GM19372 (cell line): ENCODE results near the gene SUSD3.
"Not testable (repeated sequence)": the region's sequence is repeated elsewhere in the genome, so short reads cannot be mapped to it uniquely, and the experiment has no call there.

Experiments
- ATAC-seq: cut with Tn5 transposase; IDR thresholded peaks from one replicate; pipeline ENCODE4 v1.9.1; 2021; ENCODE audit warnings: mild to moderate bottlenecking, low read depth, moderate library complexity; ENCODE audit not compliant: unreplicated experiment

The SUSD3 gene

DNA sequence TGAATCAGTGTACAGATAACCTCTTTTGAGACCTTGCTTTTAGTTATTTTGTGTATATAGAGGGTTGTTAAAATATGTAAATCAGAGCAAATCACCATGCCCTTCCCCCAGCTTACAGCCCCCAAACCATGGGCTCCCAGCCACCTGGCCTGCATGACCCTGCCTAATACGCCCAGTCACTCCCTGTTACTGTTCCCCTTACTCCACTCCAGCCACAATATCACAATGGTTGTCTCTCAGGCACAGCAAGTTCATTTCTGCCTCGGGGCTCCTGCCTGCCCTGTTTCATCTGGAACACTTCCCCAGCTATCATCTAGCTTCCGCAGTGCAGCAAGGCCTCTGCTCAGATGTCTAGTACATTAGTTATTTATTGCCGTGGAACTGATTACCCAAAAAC lies 32.6 kb downstream of the SUSD3 start:
- no peak for ATAC-seq

DNA sequence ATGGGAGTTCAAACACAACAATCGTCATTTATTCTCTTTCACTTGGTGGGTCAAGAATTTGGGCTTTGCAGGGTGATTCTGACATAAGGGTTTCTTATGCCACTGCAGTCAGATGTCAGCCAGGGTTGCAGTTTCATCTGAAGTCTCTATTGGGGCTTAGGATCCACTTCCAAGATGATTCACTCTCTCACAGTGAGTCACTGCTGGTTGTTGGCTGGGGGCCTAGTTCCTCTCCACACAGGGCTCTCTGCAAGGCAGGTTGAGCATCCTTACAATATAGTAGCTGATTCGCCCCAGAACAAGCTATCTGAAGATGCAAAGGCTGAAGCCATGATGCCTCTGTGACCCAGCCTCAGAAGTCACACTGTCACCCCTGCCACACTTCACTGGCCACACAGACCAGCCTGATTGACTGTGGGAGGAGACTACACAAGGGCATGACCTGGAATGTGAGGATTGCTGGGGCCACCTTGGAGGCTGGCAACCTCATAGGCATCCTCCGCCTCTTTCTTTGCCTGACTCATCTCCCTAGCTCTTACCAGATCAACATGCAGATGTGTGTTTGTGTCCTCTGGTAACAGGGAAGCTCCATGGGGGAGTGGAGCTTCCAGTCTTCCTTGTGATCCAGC lies 33.1 kb downstream of the SUSD3 start:
- no peak for ATAC-seq

DNA sequence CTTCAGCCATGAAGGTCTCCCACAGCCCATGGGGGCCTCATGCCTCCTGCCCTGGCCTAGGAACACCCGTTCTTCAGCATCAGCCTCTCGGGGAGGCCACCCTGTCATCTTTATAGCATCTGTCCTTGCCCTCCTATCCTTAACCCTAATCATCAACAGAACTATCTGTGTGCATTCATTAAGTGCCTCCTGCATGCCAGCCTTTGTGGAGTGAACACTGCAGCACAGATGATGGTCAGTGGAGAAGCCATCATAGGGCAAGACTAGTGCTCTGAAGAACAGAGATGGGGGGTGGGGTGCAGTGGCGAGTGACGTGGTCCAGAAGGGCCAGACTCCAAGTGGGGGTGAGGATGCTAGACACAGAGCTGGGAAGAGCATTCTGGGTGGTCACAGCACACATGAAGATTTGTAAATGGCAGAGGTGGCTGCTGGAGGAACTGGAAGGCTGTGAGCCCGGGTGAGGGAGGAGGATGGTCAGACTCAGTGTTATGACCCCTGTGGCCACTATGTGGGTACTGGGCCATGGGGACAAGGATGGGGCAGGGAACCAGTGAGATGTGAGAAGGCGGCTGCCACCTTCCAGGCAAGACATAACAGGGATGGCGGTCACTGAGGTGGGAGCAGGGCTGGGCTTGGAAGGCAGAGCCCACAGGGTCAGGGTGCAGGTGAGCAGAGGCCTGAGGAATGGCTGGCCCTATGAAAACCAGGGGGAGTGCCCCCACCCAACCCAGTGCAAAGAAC lies 33.9 kb downstream of the SUSD3 start:
- no peak for ATAC-seq

DNA sequence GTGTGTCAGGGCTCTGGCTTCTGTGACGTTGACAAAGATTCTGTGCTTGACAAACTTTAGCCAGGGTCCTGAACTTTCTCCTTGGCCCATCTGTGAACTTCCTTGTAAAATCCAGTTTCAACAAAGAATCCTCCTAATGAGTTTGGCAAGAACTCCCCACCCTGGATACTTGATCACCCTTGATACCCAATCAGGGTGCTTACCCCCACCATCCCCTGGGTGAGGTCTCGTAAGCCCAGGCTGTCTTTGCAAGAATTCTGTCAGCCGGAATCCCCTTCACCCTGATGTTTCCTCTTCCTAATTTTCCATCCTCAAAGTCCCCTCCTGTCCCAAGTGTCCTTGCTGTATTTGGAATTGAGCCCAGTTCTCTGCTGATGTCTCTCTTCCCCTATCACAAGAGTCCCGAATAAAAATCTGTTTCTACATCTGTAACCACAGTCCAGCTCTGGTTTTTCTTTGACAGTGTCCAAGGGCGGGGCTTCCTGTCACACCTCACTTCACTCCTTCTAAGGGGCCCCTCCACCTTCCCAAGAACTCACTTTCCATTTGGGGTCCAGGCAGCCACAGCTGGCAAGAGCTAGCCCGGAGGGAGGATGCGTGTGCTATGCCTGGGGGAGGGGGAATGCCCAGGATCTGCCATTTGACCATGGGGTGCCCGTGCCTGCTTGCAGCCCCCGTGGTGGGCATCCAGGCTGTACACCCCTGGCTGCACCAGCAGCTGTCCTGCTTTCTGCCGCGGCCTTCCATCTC lies 34.8 kb downstream of the SUSD3 start:
- no peak for ATAC-seq

DNA sequence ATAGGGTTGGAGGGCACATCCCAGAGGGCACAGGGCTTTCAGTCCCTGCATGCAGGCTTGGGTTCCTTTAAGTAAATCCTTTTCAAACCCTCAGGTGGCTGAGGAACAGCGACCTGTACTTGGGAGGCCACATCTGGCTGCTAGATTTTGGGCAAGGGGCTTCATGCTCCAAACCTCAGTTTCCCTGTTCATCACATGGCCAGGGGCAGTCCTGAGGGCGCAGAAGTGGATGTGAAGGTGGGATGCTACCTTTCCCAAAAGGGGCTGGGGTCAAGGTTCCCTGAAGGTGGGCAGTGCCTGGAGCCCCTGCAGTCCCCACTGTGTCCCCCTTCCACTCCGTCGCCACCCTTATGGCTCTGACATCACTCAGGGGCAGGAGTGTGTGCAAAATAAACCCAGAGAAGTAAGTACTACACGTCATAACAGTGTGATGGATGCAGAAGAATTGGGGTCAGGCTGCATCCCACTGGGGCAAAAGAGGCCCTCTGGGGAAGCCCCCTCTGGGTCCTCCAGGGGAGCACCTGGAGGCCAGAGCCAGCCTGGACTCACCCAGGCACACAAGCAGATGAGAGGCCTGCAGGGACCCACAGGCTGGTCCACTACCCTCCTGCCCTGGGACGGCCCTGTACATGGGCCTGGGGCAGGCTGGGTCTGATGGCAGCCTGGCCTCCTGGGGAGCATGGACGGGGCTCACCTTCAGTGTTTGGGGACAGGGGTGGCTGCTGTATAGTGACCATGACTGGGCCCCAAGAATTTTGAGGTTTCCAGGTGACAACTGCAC lies 35.6 kb downstream of the SUSD3 start:
- ATAC-seq = no peak

DNA sequence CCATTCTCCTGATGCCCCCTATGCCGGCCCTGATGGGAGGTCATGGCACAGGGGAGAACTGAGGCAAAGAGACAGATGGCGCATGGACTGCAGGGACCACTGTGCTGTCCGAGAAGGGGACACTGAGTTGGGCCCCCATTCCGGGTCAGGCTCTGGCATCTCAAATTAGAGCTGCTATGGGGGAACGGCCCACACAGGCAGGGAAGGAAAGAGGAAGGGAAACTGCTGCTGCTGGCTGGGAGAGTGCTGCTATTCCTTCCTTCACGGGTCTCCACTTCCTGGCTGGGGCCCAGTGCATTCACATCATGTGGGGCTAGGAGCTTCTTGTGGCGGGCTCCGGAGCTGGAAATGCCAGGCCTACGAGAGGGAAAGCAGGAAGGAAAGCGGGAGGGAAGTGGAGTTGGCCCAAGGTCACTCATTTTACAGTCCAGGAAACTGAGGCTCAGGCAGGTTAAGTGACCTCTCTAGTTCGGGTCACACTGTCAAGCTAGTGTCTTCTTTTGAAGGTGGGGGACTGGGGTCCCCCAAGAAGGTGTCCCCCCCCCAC lies 36.2 kb downstream of the SUSD3 start:
- ATAC-seq = no peak

DNA sequence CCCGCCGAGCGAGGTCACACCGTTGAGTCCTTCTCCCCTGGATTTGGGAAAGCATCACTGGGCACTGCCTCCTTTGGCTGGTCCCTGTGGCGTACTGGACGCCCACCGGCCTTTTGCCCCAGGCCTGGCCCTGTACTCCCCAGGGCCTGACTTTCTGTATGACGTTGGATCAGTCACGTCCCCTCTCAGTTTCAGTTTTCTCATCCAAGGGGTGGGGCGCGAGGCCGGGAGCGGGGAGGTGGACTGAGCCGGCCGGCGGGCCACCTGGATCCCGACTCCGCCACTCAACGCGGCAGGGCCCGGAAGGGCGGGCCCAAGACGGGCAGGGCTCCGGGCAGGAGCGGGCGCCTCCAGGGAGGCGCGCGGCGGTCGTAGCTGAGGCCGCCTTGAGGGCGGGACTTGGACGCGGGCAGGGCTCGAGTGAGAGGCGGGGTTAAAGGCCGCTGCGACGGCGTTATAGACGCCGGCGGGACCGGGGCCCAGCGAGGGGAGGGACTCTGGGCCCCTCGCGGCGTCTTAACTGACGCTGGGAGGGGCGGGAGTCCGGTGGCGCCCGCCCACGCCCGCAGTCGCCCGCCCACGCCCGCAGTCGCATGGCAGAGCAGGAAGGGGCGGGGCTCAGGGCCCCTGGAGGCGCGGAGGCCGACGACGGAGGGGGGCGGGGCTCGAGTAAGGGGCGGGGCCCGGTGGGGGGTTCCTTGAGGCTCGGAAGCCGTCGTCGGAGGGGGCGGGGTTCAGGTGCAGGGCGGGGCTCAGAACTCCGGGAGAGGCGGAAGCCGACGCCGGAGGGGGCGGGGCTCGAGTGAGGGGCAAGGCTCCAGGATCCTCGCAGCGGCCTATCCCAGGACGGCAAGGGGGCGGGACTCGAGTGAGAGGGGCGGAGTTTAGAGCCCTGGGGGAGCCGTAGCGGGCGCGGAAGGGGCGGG lies 37.0 kb downstream of the SUSD3 start:
- peak; percentile 66 for ATAC-seq

DNA sequence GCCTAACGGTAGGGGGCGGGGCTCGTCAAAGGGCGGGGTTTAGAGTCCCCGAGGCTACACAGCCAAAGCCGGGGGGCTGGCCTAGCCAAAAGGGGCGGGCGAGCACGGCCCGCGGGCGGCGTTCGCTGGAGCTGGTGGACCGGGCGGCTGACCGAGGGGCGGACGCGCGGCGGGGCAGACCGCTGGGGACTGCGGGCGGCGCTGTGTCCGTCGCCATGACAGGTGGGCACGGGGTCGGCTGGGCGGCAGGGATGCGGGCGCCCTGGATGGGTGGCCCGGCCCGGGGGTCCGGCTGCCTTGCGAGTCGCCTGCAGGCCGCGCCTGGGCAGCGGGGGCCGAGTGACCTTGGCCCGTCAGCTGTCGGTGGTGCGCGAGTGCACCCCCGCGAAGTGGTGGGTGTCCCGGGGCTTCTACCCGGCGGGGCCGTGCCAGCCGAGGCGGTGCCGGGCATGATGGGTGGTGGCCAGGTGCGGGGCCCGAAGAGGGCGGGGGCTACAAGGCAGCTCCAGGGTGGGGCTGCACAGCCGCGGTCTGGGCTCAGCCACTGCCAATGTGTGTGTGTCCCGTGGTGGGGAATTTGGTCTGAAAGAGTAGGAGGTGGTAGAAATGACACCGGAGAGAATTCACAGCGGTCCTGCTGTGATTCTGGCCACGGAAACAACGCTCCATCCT lies 37.8 kb downstream of the SUSD3 start, which contains the start of gene CARD19:
TSS of gene CARD19 (plus strand) at position 87 of the 672 bp plus-strand sequence. CDS start at position 216, 129 bp downstream.
- ATAC-seq = peak; percentile 7

DNA sequence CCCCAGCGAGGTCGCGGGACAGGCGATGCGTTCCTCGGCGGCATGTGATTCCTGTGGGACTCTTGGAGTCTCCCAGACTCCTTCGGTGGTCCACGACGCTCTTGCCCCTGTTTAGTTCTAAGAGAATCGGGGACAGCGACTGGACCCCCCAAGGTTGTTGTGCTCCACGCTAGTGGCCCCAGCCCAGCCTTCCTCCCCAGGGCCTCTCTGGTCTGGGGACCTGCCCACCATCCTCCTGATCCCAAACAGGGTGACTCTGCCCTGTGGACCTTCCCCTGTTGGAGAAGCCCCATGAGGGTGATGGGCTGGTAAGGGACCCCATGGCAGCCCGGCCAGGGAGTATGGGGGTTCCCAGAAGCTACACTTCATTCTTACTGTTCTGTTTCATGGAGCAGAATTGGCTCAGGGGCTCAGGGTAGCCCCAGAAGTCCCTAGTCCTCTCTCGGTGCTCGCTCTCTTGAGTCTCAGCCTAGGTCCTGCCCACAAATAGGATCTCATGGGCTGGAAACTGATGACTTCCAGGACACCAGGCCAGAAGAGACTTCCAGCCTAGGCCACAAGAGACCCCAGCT lies 38.4 kb downstream of the SUSD3 start:
- no peak for ATAC-seq

DNA sequence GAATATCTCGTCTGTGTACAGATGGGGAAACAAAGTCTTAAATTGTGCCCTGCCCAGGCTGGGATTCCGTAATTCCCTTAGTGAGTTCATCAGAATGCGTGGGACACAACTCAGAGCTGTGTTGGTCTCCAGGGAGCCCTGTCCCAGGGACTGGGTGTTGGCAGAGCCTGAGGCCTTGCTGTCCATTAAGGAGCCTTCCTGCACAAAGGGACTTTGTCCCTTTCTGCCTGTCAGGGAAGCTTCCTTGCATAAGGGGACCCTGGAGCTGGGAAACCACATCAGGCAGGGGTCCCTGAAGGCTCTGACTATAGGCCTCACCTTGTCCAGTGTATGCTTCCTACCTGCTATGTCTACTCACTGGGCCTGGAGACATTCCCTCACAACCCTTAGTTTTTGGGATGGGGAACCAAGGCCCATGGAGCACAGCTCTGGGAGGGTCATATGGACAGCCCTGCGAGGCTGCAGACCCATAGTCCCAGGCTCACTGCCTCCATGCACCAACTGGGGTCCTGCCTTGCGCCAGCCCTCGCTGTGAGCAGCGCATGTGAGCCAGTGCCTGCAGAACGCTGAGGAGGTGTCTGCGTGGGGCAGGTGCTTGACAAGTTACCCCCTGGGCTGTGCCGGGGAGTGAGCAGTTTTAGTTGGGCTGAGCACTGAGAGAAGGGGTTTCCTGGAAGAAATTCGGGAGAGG lies 39.2 kb downstream of the SUSD3 start:
- ATAC-seq = no peak

DNA sequence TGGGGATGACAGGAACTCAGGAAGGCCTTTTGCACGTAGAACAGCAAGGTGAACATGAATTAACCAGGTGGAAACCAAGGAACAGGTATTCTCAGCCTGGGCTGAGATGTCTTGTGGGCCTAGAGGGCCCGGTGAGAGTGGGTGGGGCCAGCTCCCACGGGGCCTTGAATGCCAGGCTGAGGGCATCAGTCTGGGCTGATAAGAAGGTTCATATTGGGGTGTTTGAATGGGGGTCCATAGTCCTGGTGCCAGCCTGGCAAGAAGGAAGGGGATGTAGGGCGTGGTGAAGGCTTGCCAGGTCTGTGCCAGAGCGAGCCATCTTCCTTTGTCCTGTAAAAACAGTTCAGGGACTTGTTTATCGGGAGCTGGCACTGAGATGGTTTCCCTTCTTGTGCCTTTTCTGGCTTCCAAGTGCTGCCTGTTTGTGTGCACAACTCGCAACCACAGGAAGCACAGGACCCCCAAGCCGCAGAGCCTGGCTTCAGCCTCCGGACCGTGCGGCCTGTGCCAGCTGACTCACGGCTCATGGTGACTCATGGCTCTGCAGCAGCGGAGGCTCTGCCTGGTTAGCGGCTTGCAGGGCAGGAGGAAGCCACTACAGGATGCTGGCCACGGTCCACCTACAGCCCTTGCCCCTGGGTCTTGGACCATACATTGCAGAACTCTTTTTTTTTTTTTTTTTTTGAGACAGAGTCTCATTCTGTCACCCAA lies 39.9 kb downstream of the SUSD3 start:
- no peak for ATAC-seq

DNA sequence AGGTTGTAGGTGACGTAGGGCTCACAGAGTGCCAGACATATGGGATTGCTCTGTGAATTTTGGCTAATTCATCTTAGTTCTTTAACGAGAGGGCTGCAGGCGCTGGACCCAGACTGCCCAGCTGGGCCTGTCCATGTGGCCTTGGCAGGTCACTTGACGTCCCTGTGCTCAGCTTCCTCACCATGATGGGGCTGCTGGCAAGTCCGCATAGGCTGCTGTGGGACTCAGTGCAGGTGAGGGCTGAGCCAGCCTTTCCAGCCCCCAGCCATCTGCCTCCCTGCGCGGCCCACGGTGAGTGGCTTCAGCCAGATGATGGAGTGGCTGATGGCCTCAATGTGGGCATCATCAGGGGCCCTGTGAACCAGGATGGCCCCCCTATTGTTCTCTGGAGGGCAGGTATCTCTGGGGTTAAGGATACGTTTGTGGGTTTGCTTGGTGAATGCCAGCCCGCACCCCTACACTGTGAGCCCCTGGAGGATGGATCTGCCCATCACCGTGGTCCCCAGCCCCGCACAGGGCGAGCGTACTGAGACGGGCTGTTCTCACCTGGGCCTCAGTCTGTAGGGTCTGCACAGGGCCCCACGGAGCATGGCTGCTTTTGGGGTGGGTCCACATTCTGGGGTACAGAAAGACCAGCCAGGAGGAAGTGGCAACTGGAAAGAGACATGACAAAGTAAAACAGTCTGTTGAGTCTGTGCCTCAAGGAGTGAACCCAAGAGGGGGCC lies 41.2 kb downstream of the SUSD3 start:
- ATAC-seq = no peak

DNA sequence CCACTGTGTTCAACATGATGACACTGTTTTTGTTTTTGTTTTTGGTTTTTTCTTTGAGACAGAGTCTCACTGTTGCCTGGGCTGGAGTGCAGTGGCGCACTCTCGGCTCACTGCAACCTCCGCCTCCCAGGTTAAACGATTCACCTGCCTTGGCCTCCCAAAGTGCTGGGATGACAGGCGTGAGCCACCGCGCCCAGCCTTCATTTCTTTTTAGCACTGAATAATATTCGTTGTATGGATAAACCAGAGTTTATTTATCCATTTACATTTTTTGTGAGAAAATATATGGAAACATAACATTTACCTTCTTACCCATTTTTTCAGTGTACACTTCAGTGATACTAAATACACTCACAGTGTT lies 41.8 kb downstream of the SUSD3 start:
- ATAC-seq = no peak

DNA sequence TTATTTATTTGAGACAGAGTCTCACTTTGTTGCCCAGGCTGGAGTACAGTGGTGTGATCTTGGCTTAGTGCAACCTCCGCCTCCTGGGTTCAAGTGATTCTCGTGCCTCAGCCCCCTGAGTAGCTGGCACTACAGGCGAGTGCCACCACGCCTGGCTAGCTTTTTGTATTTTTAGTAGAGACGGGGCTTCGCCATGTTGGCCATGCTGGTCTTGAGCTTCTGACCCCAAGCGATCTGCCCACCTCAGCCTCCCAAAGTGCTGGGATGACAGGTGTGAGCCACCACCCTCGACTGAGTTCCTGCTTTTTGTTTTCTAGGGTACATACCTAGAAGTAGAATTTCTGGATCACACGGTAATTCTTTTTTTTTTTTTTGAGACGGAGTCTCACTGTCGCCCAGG lies 42.6 kb downstream of the SUSD3 start:
- ATAC-seq = not testable (repeated sequence)

DNA sequence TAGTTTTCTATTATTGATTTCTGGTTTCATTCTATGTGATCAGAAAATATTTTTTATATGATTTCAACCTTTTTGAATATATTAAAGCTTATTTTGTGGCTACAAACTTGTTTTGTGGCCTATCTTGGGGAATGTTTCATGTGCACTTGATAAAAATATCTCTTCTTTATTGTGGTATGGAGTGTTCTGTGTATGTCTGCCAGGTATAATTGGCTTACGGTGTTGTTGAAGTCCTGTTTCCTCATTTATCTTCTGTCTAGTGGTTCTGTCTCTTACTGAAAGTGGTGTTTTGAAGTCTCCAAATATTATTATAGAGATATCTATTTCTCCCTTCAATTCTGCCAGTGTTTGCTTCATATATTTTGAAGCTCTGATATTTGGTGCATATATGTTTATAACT lies 47.1 kb downstream of the SUSD3 start:
- no peak for ATAC-seq

DNA sequence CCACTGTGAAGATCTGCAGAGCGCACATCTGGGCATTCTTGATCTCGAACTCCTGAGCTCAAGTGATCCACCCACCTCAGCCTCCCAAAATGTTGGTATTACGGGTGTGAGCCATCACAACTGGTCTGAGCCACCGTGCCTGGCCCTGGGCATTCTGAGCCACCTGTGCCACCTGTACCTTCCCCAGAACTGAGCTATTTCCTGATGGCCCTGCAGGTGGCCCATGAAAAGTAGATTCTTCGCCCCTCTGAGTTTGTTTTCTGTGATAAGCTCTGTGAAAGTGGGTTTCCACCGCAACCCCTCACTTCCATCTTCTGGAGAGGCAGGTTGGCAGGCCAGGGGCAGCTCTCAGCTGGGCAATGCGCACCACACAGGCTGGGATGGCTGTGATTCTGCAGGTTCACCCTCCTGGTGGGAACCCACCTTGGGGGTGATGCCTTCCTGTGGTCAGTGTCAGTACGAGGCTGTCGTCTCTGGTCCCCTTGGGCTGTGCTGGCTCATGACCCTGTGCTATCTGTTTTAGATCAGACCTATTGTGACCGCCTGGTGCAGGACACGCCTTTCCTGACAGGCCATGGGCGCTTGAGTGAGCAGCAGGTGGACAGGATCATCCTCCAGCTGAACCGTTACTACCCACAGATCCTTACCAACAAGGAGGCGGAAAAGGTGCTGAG lies 48.8 kb downstream of the SUSD3 start:
- no peak for ATAC-seq
